Neural cell (in vitro differentiated cells): Measurements from ENCODE around the gene PDLIM1. TPM values are rescaled to one million over a fixed set of nuclear protein-coding genes. Genes with fewer than 3 reads are reported as not detected.

ENCODE experiments used
- H2AFZ ChIP-seq: fragments of 200-600, 300-800 bp; sonication (generic), shearing (Covaris generic); 2 replicates; pipeline ENCODE4 v1.6.0; 2014; ENCODE audit warnings: low read depth, mild to moderate bottlenecking, antibody characterized with exemption, low read length, moderate library complexity
- H3F3A ChIP-seq: fragments of 200-600 bp; shearing (Covaris generic); 2 replicates; pipeline ENCODE4 v1.6.1; 2016; ENCODE audit warnings: mild to moderate bottlenecking, moderate library complexity, mixed read lengths, antibody characterized with exemption, low read length; ENCODE audit not compliant: insufficient read depth, poor library complexity, severe bottlenecking
- H3K27ac ChIP-seq: fragments of 200-600, 300-800 bp; sonication (generic), shearing (Covaris generic); 2 replicates; pipeline ENCODE4 v1.5.1; 2014; ENCODE audit warnings: mild to moderate bottlenecking, low read length, moderate library complexity
- H3K27me3 ChIP-seq: fragments of 300-800, 200-600 bp; sonication (generic), shearing (Covaris generic); 2 replicates; pipeline ENCODE4 v1.6.0; 2014; ENCODE audit warnings: mild to moderate bottlenecking, low read depth, low read length, moderate library complexity; ENCODE audit not compliant: insufficient read depth
- H3K36me3 ChIP-seq: fragments of 300-800, 200-600 bp; sonication (generic), shearing (Covaris generic); 2 replicates; pipeline ENCODE4 v1.5.1; 2014; ENCODE audit warnings: mild to moderate bottlenecking, antibody characterized with exemption, low read length, moderate library complexity; ENCODE audit not compliant: insufficient read depth
- H3K4me2 ChIP-seq: fragments of 300-800, 200-600 bp; sonication (generic), shearing (Covaris generic); 2 replicates; pipeline ENCODE4 v1.6.0; 2014; ENCODE audit warnings: mild to moderate bottlenecking, low read length
- H3K4me3 ChIP-seq: fragments of 300-800, 200-600 bp; sonication (generic), shearing (Covaris generic); 2 replicates; pipeline ENCODE4 v1.5.1; 2014; ENCODE audit warnings: mild to moderate bottlenecking, low read length, moderate library complexity
- H3K79me2 ChIP-seq: fragments of 200-600 bp; shearing (Covaris generic); replicated peaks from 2 replicates; pipeline ENCODE4 v1.6.0; 2014; ENCODE audit warnings: mild to moderate bottlenecking, low read length, moderate library complexity; ENCODE audit not compliant: insufficient read depth
- H3K9ac ChIP-seq: fragments of 300-800, 200-600 bp; sonication (generic), shearing (Covaris generic); 2 replicates; pipeline ENCODE4 v1.6.1; 2016; ENCODE audit warnings: mild to moderate bottlenecking, low read length, mixed read lengths
- H3K9me2 ChIP-seq: fragments of 200-600 bp; shearing (Covaris generic); 2 replicates; pipeline ENCODE4 v1.6.1; 2016; ENCODE audit warnings: mild to moderate bottlenecking, low read length, mixed read lengths; ENCODE audit not compliant: insufficient read depth
- H3K9me3 ChIP-seq: fragments of 200-600, 300-800 bp; sonication (generic), shearing (Covaris generic); 2 replicates; pipeline ENCODE4 v1.6.1; 2016; ENCODE audit warnings: mild to moderate bottlenecking, mixed run types, low read length, moderate library complexity, mixed read lengths
- H4K20me1 ChIP-seq: fragments of 200-600 bp; shearing (Covaris generic); 2 replicates; pipeline ENCODE4 v1.6.1; 2016; ENCODE audit warnings: mild to moderate bottlenecking, mixed run types; ENCODE audit not compliant: insufficient read depth
- CTCF ChIP-seq: fragments of 450-650 bp; IDR thresholded peaks from 2 replicates; pipeline ENCODE4 v1.5.1; 2014; ENCODE audit warnings: antibody characterized with exemption, mild to moderate bottlenecking, moderate library complexity; ENCODE audit not compliant: poor library complexity, severe bottlenecking
- EP300 ChIP-seq: fragments of 450-650 bp; conservative IDR thresholded peaks from 2 replicates; pipeline ENCODE4 v1.6.1; 2014; ENCODE audit warnings: antibody characterized with exemption, mild to moderate bottlenecking, moderate library complexity; ENCODE audit not compliant: poor library complexity, severe bottlenecking
- EZH2 ChIP-seq: fragments of 200-600, 300-800 bp; shearing (Covaris generic), sonication (generic); IDR thresholded peaks from 2 replicates; pipeline ENCODE4 v1.6.1; 2014; ENCODE audit warnings: antibody characterized with exemption, low read length, borderline replicate concordance, mild to moderate bottlenecking; ENCODE audit not compliant: insufficient read depth, poor library complexity, severe bottlenecking
- MXI1 ChIP-seq: fragments of 450-650 bp; conservative IDR thresholded peaks from 2 replicates; pipeline ENCODE4 v1.6.1; 2014; ENCODE audit warnings: antibody characterized with exemption, mild to moderate bottlenecking; ENCODE audit not compliant: poor library complexity, severe bottlenecking
- POLR2AphosphoS5 ChIP-seq: IDR thresholded peaks from 2 replicates; pipeline ENCODE4 v1.6.1; 2012
- RAD21 ChIP-seq: fragments of 450-650 bp; conservative IDR thresholded peaks from 2 replicates; pipeline ENCODE4 v1.6.1; 2014; ENCODE audit warnings: antibody characterized with exemption, mild to moderate bottlenecking, moderate library complexity
- REST ChIP-seq: IDR thresholded peaks from 2 replicates; pipeline ENCODE4 v1.6.1; 2012; ENCODE audit warnings: borderline replicate concordance
- SMC3 ChIP-seq: fragments of 450-650 bp; conservative IDR thresholded peaks from 2 replicates; pipeline ENCODE4 v1.6.1; 2014; ENCODE audit warnings: antibody characterized with exemption, mild to moderate bottlenecking, moderate library complexity; ENCODE audit not compliant: poor library complexity
- TAF1 ChIP-seq: IDR thresholded peaks from 2 replicates; pipeline ENCODE4 v1.6.1; 2012; ENCODE audit warnings: low read depth
- polyA plus RNA-seq: library from polyadenylated mRNA; depleted of rRNA; stranded (reverse); fragments of >200 nt; gene quantifications from 2 replicates; pipeline ENCODE4 v1.2.3, GENCODE V29; 2014

The PDLIM1 gene
- polyA plus RNA-seq, 1 donor from 2014 or later = 1.0 TPM

- no peaks in the 10 kb centered on the region for H4K20me1 ChIP-seq
- no peak overlapping the region for H3K27ac ChIP-seq
- H2AFZ ChIP-seq = no peak overlapping the region
- TF ChIP-seq MXI1 (no peak), RAD21 (no peak), SMC3 (no peak), CTCF (no peak), EZH2 (no peak), REST (no peak)
- H3K4me3 ChIP-seq = no peak overlapping the region
- no peaks in the 10 kb centered on the region for H3K36me3 ChIP-seq
- no peak overlapping the region for H3K4me2 ChIP-seq
- H3F3A ChIP-seq = no peaks in the 10 kb centered on the region
- no peaks in the 10 kb centered on the region for H3K9me3 ChIP-seq
- no peaks in the 10 kb centered on the region for H3K9me2 ChIP-seq
- no peaks in the 10 kb centered on the region for H3K27me3 ChIP-seq
- no peak overlapping the region for H3K9ac ChIP-seq
- no peaks in the 10 kb centered on the region for H3K79me2 ChIP-seq
Observed at GRCh38 chr10:95306318-95306650, 15.5 kb upstream of the PDLIM1 start.

- Histone ChIP-seq H3K4me3 (no peak overlapping the region), H2AFZ (no peak overlapping the region), H3K79me2 (no peaks in the 10 kb centered on the region), H3K27ac (no peak overlapping the region), H3F3A (no peaks in the 10 kb centered on the region), H3K27me3 (no peaks in the 10 kb centered on the region), H3K9me2 (no peaks in the 10 kb centered on the region), H3K9ac (no peak overlapping the region), H3K36me3 (no peaks in the 10 kb centered on the region), H3K9me3 (no peaks in the 10 kb centered on the region), H3K4me2 (no peak overlapping the region), H4K20me1 (no peaks in the 10 kb centered on the region)
- TF ChIP-seq TAF1 (no peak), MXI1 (no peak), EZH2 (no peak), CTCF (no peak), POLR2AphosphoS5 (no peak), REST (no peak), SMC3 (no peak), EP300 (no peak), RAD21 (no peak)
Observed at GRCh38 chr10:95305606-95306317, 15.0 kb upstream of the PDLIM1 start.
